Neuron (in vitro differentiated cells): ENCODE data around the gene MTCL1.

Source experiments
- H2AFZ ChIP-seq: one replicate; pipeline ENCODE4 v1.6.1; 2013; ENCODE audit warnings: low read depth, mild to moderate bottlenecking, inconsistent platforms, low read length, moderate library complexity
- H3K27me3 ChIP-seq: one replicate; pipeline ENCODE4 v1.6.1; 2013; ENCODE audit warnings: low read length; ENCODE audit not compliant: insufficient read depth
- H3K36me3 ChIP-seq: one replicate; pipeline ENCODE4 v1.6.1; 2013; ENCODE audit warnings: low read length; ENCODE audit not compliant: insufficient read depth
- H3K4me1 ChIP-seq: one replicate; pipeline ENCODE4 v1.6.1; 2013; ENCODE audit warnings: low read length; ENCODE audit not compliant: insufficient read depth
- H3K4me3 ChIP-seq: 2 replicates; pipeline ENCODE4 v1.5.1; 2013; ENCODE audit warnings: mild to moderate bottlenecking, low read length, moderate library complexity
- H3K9me3 ChIP-seq: one replicate; pipeline ENCODE4 v1.6.1; 2013; ENCODE audit warnings: low read length

Gene MTCL1

GRCh38 chr18:8708670-8709069 lies 3.3 kb downstream of the MTCL1 start:
- Histone ChIP-seq H3K4me1 (peaks cover 10% of the 10 kb centered on the region), H3K9me3 (no peaks in the 10 kb centered on the region), H2AFZ (no peak overlapping the region), H3K4me3 (no peak overlapping the region), H3K27me3 (peaks cover 4% of the 10 kb centered on the region), H3K36me3 (no peaks in the 10 kb centered on the region)

- Histone ChIP-seq H2AFZ (no peak overlapping the region), H3K27me3 (no peaks in the 10 kb centered on the region), H3K9me3 (no peaks in the 10 kb centered on the region), H3K4me1 (peaks cover 8% of the 10 kb centered on the region), H3K4me3 (no peak overlapping the region), H3K36me3 (no peaks in the 10 kb centered on the region)
Measured at GRCh38 chr18:8709248-8710059, 4.1 kb downstream of the MTCL1 start.

DNA sequence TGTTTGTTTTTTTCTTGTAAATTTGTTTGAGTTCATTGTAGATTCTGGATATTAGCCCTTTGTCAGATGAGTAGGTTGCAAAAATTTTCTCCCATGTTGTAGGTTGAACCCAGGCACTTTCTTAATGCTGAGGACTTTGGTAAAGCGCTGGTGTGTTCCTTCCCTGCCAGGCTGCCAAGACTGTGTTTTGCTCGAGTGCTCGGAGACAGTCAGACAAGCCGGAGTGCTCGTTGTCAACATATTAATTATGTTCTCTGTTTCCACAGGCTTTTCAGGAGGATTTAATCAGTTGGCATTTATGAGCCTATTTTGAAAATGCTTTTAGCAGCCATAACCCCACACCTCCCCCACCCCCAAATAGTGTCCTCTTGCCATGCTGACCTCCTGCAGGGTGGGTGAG lies 6.4 kb downstream of the MTCL1 start:
- Histone ChIP-seq H3K4me3 (no peak overlapping the region), H2AFZ (no peak overlapping the region), H3K9me3 (no peaks in the 10 kb centered on the region), H3K27me3 (no peaks in the 10 kb centered on the region), H3K36me3 (no peaks in the 10 kb centered on the region), H3K4me1 (peaks cover 2% of the 10 kb centered on the region)

GRCh38 chr18:8713691-8714090 lies 8.3 kb downstream of the MTCL1 start:
- Histone ChIP-seq H3K4me3 (no peak overlapping the region), H3K36me3 (no peaks in the 10 kb centered on the region), H3K4me1 (no peaks in the 10 kb centered on the region), H3K27me3 (no peaks in the 10 kb centered on the region), H3K9me3 (no peaks in the 10 kb centered on the region), H2AFZ (no peak overlapping the region)

DNA sequence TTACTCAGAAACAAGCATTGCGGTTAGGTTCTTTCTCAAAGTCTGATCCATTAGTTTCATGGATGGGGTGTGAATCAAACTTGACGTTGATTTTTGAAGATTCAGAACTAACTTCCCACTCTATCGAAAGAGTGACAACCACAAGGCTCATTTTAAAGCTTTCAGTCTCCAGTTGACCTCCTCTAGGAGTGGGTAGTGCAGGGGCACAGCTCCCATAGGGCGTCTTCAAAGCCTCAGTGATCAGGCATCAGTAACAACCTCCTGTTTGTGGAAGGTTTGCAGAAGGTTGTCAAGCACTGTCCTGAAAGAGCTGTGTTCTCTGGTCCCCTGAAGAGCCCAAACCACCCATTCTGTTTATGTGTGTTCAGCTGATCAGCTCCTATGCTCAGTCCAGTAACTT lies 10.2 kb downstream of the MTCL1 start:
- Histone ChIP-seq H3K36me3 (peaks cover 1% of the 10 kb centered on the region), H2AFZ (no peak overlapping the region), H3K4me3 (no peak overlapping the region), H3K4me1 (no peaks in the 10 kb centered on the region), H3K9me3 (no peaks in the 10 kb centered on the region), H3K27me3 (no peaks in the 10 kb centered on the region)

GRCh38 chr18:8717011-8717770 lies 11.8 kb downstream of the MTCL1 start:
- no peaks in the 10 kb centered on the region for H3K9me3 ChIP-seq
- H2AFZ ChIP-seq: no peak overlapping the region
- no peak overlapping the region for H3K4me3 ChIP-seq
- H3K4me1 ChIP-seq: no peaks in the 10 kb centered on the region
- H3K27me3 ChIP-seq: no peaks in the 10 kb centered on the region
- peaks cover 14% of the 10 kb centered on the region for H3K36me3 ChIP-seq

GRCh38 chr18:8718401-8718913 lies 13.1 kb downstream of the MTCL1 start:
- H3K9me3 ChIP-seq: no peaks in the 10 kb centered on the region
- no peak overlapping the region for H3K4me3 ChIP-seq
- H3K4me1 ChIP-seq: no peaks in the 10 kb centered on the region
- no peaks in the 10 kb centered on the region for H3K27me3 ChIP-seq
- H3K36me3 ChIP-seq: peaks cover 14% of the 10 kb centered on the region
- H2AFZ ChIP-seq: no peak overlapping the region

DNA sequence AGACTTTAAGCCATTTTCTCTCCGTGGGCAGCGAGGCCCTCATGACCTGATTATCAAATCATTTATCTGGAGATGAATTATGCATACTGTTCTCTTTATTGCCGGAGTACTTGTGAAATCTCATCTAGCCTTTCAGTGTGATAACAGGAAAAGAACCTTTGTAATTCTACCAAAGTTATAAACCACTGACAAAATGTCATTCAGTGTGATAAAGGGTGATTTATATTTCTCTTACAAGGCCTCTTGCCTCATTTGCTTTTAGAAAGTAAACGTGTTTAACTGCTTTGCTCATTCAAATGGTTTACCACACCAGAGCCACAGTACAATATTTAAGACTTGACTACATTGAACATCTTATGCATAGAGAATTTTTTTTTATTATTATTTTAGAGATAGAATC lies 13.8 kb downstream of the MTCL1 start:
- Histone ChIP-seq H3K4me1 (no peaks in the 10 kb centered on the region), H2AFZ (no peak overlapping the region), H3K4me3 (no peak overlapping the region)

GRCh38 chr18:8720141-8720540 lies 14.8 kb downstream of the MTCL1 start:
- peaks cover 2% of the 10 kb centered on the region for H3K4me1 ChIP-seq
- no peaks in the 10 kb centered on the region for H3K27me3 ChIP-seq
- H3K36me3 ChIP-seq: peaks cover 18% of the 10 kb centered on the region
- no peaks in the 10 kb centered on the region for H3K9me3 ChIP-seq
- H3K4me3 ChIP-seq: no peak overlapping the region
- H2AFZ ChIP-seq: no peak overlapping the region

More for the DNA sequence above, 13.8 kb downstream of the MTCL1 start:
- Histone ChIP-seq H3K9me3 (no peaks in the 10 kb centered on the region), H3K27me3 (no peaks in the 10 kb centered on the region), H3K36me3 (peaks cover 14% of the 10 kb centered on the region)

GRCh38 chr18:8721094-8721669 lies 15.8 kb downstream of the MTCL1 start:
- Histone ChIP-seq H3K4me3 (no peak overlapping the region), H2AFZ (no peak overlapping the region), H3K4me1 (peaks cover 2% of the 10 kb centered on the region), H3K9me3 (no peaks in the 10 kb centered on the region), H3K27me3 (no peaks in the 10 kb centered on the region), H3K36me3 (peaks cover 18% of the 10 kb centered on the region)

GRCh38 chr18:8721716-8722115 lies 16.4 kb downstream of the MTCL1 start:
- H3K36me3 ChIP-seq: peaks cover 18% of the 10 kb centered on the region
- peaks cover 2% of the 10 kb centered on the region for H3K4me1 ChIP-seq
- H2AFZ ChIP-seq: no peak overlapping the region
- no peak overlapping the region for H3K4me3 ChIP-seq
- H3K27me3 ChIP-seq: no peaks in the 10 kb centered on the region
- peaks cover under 1% of the 10 kb centered on the region for H3K9me3 ChIP-seq

- no peaks in the 10 kb centered on the region for H3K27me3 ChIP-seq
- peaks cover 3% of the 10 kb centered on the region for H3K9me3 ChIP-seq
- H3K36me3 ChIP-seq: peaks cover 18% of the 10 kb centered on the region
- H3K4me3 ChIP-seq: no peak overlapping the region
- peaks cover 2% of the 10 kb centered on the region for H3K4me1 ChIP-seq
- H2AFZ ChIP-seq: no peak overlapping the region
Measured at GRCh38 chr18:8722946-8723820, 17.8 kb downstream of the MTCL1 start.
